Measurements from ENCODE around the gene TMEM168.

- TF ChIP-seq, protein P1, sequence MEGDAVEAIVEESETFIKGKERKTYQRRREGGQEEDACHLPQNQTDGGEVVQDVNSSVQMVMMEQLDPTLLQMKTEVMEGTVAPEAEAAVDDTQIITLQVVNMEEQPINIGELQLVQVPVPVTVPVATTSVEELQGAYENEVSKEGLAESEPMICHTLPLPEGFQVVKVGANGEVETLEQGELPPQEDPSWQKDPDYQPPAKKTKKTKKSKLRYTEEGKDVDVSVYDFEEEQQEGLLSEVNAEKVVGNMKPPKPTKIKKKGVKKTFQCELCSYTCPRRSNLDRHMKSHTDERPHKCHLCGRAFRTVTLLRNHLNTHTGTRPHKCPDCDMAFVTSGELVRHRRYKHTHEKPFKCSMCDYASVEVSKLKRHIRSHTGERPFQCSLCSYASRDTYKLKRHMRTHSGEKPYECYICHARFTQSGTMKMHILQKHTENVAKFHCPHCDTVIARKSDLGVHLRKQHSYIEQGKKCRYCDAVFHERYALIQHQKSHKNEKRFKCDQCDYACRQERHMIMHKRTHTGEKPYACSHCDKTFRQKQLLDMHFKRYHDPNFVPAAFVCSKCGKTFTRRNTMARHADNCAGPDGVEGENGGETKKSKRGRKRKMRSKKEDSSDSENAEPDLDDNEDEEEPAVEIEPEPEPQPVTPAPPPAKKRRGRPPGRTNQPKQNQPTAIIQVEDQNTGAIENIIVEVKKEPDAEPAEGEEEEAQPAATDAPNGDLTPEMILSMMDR (IDR thresholded peaks at IDR 0.05): no peak
- TF ChIP-seq POLR2A (IDR thresholded peaks at IDR 0.05; ENCODE audit: low read depth): peak; percentile 17
- TF ChIP-seq EP300 (IDR thresholded peaks at IDR 0.05): no peak
- peak; percentile 75 to 83 for TF ChIP-seq POLR2AphosphoS5 (IDR thresholded peaks at IDR 0.05)
These were observed at the start of gene TMEM168 for GRCh38 chr7:112789817-112790585.
